GM23248 (cell line): Measurements from ENCODE around the gene PTPRK. TPM values are rescaled to one million over a fixed set of nuclear protein-coding genes. Genes with fewer than 3 reads are reported as not detected.

ENCODE experiments used
- DNase-seq: peaks from one replicate; pipeline ENCODE4 v3.0.0-alpha.2; 2015
- H2AFZ ChIP-seq: fragments of 200-600 bp; sonication (generic); 2 replicates; pipeline ENCODE4 v1.6.1; 2016; ENCODE audit warnings: antibody characterized with exemption
- H3F3A ChIP-seq: fragments of 200-600 bp; sonication (generic); 2 replicates; pipeline ENCODE4 v1.6.1; 2016; ENCODE audit warnings: mild to moderate bottlenecking, antibody characterized with exemption, mixed run types; ENCODE audit not compliant: insufficient read depth
- H3K27ac ChIP-seq: fragments of 200-600 bp; sonication (generic); 2 replicates; pipeline ENCODE4 v1.5.1; 2016; ENCODE audit warnings: mild to moderate bottlenecking
- H3K27me3 ChIP-seq: fragments of 200-600 bp; sonication (generic); replicated peaks from 2 replicates; pipeline ENCODE4 v1.6.1; 2016; ENCODE audit warnings: mild to moderate bottlenecking; ENCODE audit not compliant: insufficient read depth
- H3K36me3 ChIP-seq: fragments of 200-600 bp; sonication (generic); 2 replicates; pipeline ENCODE4 v1.6.1; 2016; ENCODE audit warnings: low read depth, mild to moderate bottlenecking
- H3K4me1 ChIP-seq: fragments of 200-600 bp; sonication (generic); 2 replicates; pipeline ENCODE4 v1.6.1; 2016; ENCODE audit warnings: mild to moderate bottlenecking; ENCODE audit not compliant: insufficient read depth
- H3K4me2 ChIP-seq: fragments of 200-600 bp; sonication (generic); one replicate; pipeline ENCODE4 v1.6.1; 2016; ENCODE audit warnings: mild to moderate bottlenecking; ENCODE audit not compliant: unreplicated experiment
- H3K4me3 ChIP-seq: fragments of 200-600 bp; sonication (generic); 2 replicates; pipeline ENCODE4 v1.5.1; 2016; ENCODE audit warnings: mild to moderate bottlenecking
- H3K79me2 ChIP-seq: fragments of 200-600 bp; sonication (generic); 2 replicates; pipeline ENCODE4 v1.6.1; 2016; ENCODE audit warnings: mild to moderate bottlenecking; ENCODE audit not compliant: insufficient read depth
- H3K9ac ChIP-seq: fragments of 200-600 bp; sonication (generic); 2 replicates; pipeline ENCODE4 v1.6.1; 2016; ENCODE audit warnings: mild to moderate bottlenecking
- H3K9me2 ChIP-seq: fragments of 200-600 bp; sonication (generic); 2 replicates; pipeline ENCODE4 v1.6.1; 2016; ENCODE audit warnings: mixed run types, mild to moderate bottlenecking, moderate library complexity; ENCODE audit not compliant: insufficient read depth
- H3K9me3 ChIP-seq: fragments of 200-600 bp; sonication (generic); one replicate; pipeline ENCODE4 v1.6.1; 2017; ENCODE audit warnings: low read depth
- H4K20me1 ChIP-seq: fragments of 200-600 bp; sonication (generic); 2 replicates; pipeline ENCODE4 v1.6.0; 2016; ENCODE audit not compliant: insufficient read depth
- EZH2 ChIP-seq: fragments of 200-600 bp; sonication (generic); IDR thresholded peaks from 2 replicates; pipeline ENCODE4 v1.6.1; 2018; ENCODE audit warnings: antibody characterized with exemption, mild to moderate bottlenecking; ENCODE audit not compliant: insufficient read depth, poor library complexity, severe bottlenecking
- EZH2phosphoT487 ChIP-seq: fragments of 200-600 bp; sonication (generic); IDR thresholded peaks from 2 replicates; pipeline ENCODE4 v1.6.1; 2018; ENCODE audit warnings: antibody characterized with exemption, moderate library complexity, mild to moderate bottlenecking, low read depth; ENCODE audit not compliant: insufficient read depth
- WGBS, 2 experiments: methylation state at CpG; one replicate each; pipeline ENCODE4 v1.1.6; 2015 to 2017; ENCODE audit warnings: low lambda C conversion rate in 2 of 2, low coverage in 1 of 2; ENCODE audit errors: missing lambda C conversion rate in 2 of 2; 5-methylcytosine and 5-hydroxymethylcytosine counted together
- in situ Hi-C: fragments of 300-500 bp; cut with MboI; formaldehyde crosslinking; loops from 2 replicates; pipeline ENCODE4 v1.15.0; 2020
- polyA plus RNA-seq: library from polyadenylated mRNA; unstranded; fragments of >200 nt; fragmentation: Nextera tagmentation; extraction: Ambion mirVana; gene quantifications from 2 replicates; pipeline ENCODE4 v1.2.1, GENCODE V29; 2016
- total RNA-seq: library from RNA; depleted of rRNA; stranded (reverse); fragments of >200 nt; shearing (Covaris generic); gene quantifications from 2 replicates; pipeline ENCODE4 v1.2.3, GENCODE V29; 2014

The PTPRK gene
- total and polyA plus RNA-seq, 2 experiments from 2014 or later, result 22.3 to 34.5 TPM

DNA sequence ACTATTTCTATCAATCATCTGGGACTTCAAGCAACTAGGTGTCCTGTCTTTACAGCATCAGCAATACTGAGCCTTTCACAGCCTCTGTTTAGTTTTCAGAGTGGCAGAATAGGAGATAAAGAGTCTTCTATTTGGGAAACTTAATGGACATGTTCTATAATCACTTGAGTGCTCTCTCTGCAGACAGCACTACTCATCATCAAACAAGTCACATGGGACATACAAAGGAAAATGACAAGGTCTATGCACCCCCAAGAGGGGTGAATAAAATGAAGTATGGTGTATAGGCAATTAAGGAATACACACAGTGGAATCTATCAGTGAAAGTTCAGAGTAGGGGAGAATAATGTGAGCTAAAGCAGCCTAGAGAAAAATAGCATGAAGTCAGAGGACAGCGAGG, 381.7 kb downstream of the PTPRK start:
- Histone ChIP-seq H3K9ac (no peak overlapping the region), H3K4me1 (no peaks in the 10 kb centered on the region), H4K20me1 (no peaks in the 10 kb centered on the region), H3K4me3 (no peak overlapping the region), H3K4me2 (no peak overlapping the region), H3K9me2 (no peaks in the 10 kb centered on the region), H3K79me2 (no peaks in the 10 kb centered on the region), H2AFZ (no peak overlapping the region), H3K9me3 (no peaks in the 10 kb centered on the region), H3F3A (no peaks in the 10 kb centered on the region), H3K27ac (no peak overlapping the region), H3K27me3 (no peaks in the 10 kb centered on the region), H3K36me3 (no peaks in the 10 kb centered on the region)
- 95 to 96% methylated on average over 1 of the region's 1 CpG for whole genome bisulfite sequencing, 2 experiments
- no peak for TF ChIP-seq EZH2
- TF ChIP-seq EZH2phosphoT487, result no peak
- in situ Hi-C loops, result no loop called here
- no peak for DNase-seq

DNA sequence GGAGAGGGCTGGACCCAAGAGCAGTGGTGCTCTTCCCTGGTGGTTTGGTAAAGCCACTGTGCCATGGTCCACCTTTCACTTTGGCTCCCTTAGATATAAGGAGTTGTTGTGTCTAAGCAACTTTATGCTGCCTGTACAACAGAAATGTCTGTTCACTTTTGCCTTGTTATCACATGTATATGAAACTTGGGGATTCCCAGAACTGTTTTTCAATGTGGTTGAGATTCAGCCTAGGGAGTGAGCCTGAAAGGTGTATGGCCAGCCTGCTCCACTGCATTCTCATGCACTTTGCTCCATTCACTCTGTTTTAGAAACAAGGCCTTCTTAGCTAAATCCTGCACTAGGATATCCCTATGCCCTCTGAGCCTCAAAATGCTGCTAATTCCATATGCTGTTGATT, 385.1 kb downstream of the PTPRK start:
- no peak overlapping the region for H2AFZ ChIP-seq
- no peaks in the 10 kb centered on the region for H3K27me3 ChIP-seq
- in situ Hi-C loops, result no loop called here
- no peaks in the 10 kb centered on the region for H4K20me1 ChIP-seq
- H3K4me3 ChIP-seq, result no peak overlapping the region
- H3K79me2 ChIP-seq, result no peaks in the 10 kb centered on the region
- H3K4me2 ChIP-seq, result no peak overlapping the region
- no peaks in the 10 kb centered on the region for H3K9me3 ChIP-seq
- H3K9me2 ChIP-seq, result no peaks in the 10 kb centered on the region
- 0 out of 2 replicates have a peak, but pooled peaks cover 5% of the 10 kb centered on the region for H3K4me1 ChIP-seq
- H3K27ac ChIP-seq, result no peak overlapping the region
- no peak overlapping the region for H3K9ac ChIP-seq
- no peaks in the 10 kb centered on the region for H3K36me3 ChIP-seq
- TF ChIP-seq EZH2 (no peak), EZH2phosphoT487 (no peak)
- DNase-seq, result no peak
- H3F3A ChIP-seq, result no peaks in the 10 kb centered on the region

DNA sequence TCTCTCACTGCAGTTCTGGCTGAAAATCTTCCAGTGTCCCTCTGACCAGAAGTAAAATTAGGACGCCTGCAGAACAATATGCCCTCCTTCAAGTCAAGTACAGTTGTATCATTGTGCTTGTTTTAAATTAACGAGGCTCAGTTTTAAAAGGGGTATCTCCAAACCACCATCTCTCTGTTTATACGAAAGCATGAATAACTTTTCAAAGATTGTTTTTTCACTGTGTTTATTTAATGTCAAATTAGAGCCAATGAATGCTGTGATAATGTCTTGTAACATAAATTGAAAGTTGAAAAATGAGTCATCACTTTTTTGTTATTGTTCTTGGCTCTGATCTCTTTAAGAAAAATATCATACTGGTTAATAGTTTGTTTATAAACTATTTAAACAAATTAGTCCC, 388.8 kb downstream of the PTPRK start:
- H3K79me2 ChIP-seq, result no peaks in the 10 kb centered on the region
- peak overlapping the region; percentile 0 for H3K4me2 ChIP-seq
- H3F3A ChIP-seq, result no peaks in the 10 kb centered on the region
- H4K20me1 ChIP-seq, result no peaks in the 10 kb centered on the region
- no peaks in the 10 kb centered on the region for H3K9me2 ChIP-seq
- TF ChIP-seq EZH2, result no peak
- no peak for TF ChIP-seq EZH2phosphoT487
- H3K27me3 ChIP-seq, result no peaks in the 10 kb centered on the region
- H3K27ac ChIP-seq, result no peak overlapping the region
- no peaks in the 10 kb centered on the region for H3K36me3 ChIP-seq
- 46% methylated on average over 3 of the region's 3 CpGs for WGBS, 2 experiments
- peak; percentile 13 for DNase-seq
- no peaks in the 10 kb centered on the region for H3K9me3 ChIP-seq
- H3K9ac ChIP-seq, result no peak overlapping the region
- H3K4me3 ChIP-seq, result no peak overlapping the region
- H3K4me1 ChIP-seq, result 0 out of 2 replicates have a peak, but pooled peaks cover 5% of the 10 kb centered on the region
- in situ Hi-C loops, result no loop called here
- H2AFZ ChIP-seq, result no peak overlapping the region

DNA sequence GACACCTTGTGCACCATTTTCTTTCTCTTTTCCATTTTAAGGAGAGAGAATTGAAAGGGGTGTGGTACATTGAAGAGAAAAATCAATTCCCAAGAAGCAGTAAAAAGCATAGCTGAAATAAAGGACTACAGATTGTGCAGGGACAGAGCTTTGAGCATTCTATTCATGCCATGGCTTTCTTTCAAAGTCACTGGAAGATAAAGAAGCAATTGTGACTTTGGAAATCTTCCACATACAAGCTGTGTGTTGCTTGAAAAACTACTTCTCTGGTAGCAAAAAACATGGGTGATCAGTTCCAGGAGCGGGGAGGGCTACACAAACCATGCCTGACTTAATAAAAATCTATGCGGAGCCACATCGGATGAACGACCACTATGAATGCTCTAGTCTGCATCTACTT, 389.4 kb downstream of the PTPRK start:
- no peaks in the 10 kb centered on the region for H3K79me2 ChIP-seq
- TF ChIP-seq EZH2phosphoT487, result no peak
- H4K20me1 ChIP-seq, result no peaks in the 10 kb centered on the region
- H3K4me1 ChIP-seq, result 0 out of 2 replicates have a peak, but pooled peaks cover 5% of the 10 kb centered on the region
- H3K9me3 ChIP-seq, result no peaks in the 10 kb centered on the region
- 82 to 86% methylated on average over 4 of the region's 4 CpGs for whole genome bisulfite sequencing, 2 experiments
- no peak overlapping the region for H3K4me2 ChIP-seq
- in situ Hi-C loops, result no loop called here
- no peak for DNase-seq
- no peak overlapping the region for H2AFZ ChIP-seq
- H3K27me3 ChIP-seq, result no peaks in the 10 kb centered on the region
- H3K9ac ChIP-seq, result no peak overlapping the region
- no peaks in the 10 kb centered on the region for H3F3A ChIP-seq
- no peak overlapping the region for H3K4me3 ChIP-seq
- H3K36me3 ChIP-seq, result no peaks in the 10 kb centered on the region
- no peak overlapping the region for H3K27ac ChIP-seq
- H3K9me2 ChIP-seq, result no peaks in the 10 kb centered on the region

DNA sequence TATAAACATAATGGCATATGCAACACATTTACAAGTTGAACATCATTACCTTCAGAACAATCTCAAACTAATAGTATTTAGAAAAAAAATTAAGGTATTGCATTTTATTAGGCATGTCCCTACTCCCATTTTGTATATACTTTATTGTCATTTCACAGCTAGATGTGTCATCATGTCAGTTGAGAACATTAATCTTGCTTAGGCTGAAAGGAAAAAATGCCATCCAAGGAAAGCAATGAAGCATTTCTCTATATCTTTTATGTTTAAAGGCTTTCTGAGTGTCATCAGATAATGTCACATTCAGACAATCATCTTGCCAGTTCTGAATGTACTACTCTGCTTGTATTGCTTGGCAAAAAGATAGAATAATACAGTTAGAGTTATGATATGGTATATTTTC, 390.7 kb downstream of the PTPRK start:
- in situ Hi-C loops, result no loop called here
- no peak overlapping the region for H2AFZ ChIP-seq
- H4K20me1 ChIP-seq, result no peaks in the 10 kb centered on the region
- TF ChIP-seq EZH2phosphoT487 (no peak), EZH2 (no peak)
- H3F3A ChIP-seq, result no peaks in the 10 kb centered on the region
- H3K27me3 ChIP-seq, result no peaks in the 10 kb centered on the region
- no peaks in the 10 kb centered on the region for H3K9me3 ChIP-seq
- H3K9ac ChIP-seq, result no peak overlapping the region
- DNase-seq, result no peak
- no peak overlapping the region for H3K4me2 ChIP-seq
- H3K79me2 ChIP-seq, result no peaks in the 10 kb centered on the region
- no peaks in the 10 kb centered on the region for H3K9me2 ChIP-seq
- H3K36me3 ChIP-seq, result no peaks in the 10 kb centered on the region
- H3K4me3 ChIP-seq, result no peak overlapping the region
- no peak overlapping the region for H3K27ac ChIP-seq
- 0 out of 2 replicates have a peak, but pooled peaks cover 5% of the 10 kb centered on the region for H3K4me1 ChIP-seq
